RWPE1 (cell line): ENCODE data around the gene EEF2K.

ENCODE experiments used
- CTCF ChIA-PET: fragments of 350-600 bp; sonication (Branson Sonifier 250); formaldehyde crosslinking; extraction: SDS; loops from one replicate; lab custom pipeline; 2021; lab: Yijun Ruan, JAX
- POLR2A ChIA-PET: fragments of 400-600 bp; formaldehyde crosslinking; extraction: SDS; loops from one replicate; lab custom pipeline; 2020; ENCODE audit warnings: antibody characterized with exemption; ENCODE audit not compliant: low non-redundant PET; lab: Yijun Ruan, JAX
- DNase-seq: peaks from one replicate; pipeline ENCODE4 v3.0.0; 2012; ENCODE audit warnings: low spot score
- H3K27ac ChIP-seq: fragments of 450-650 bp; 2 replicates; pipeline ENCODE4 v1.5.1; 2017
- TF ChIP-seq, protein P1 (sequence below): fragments of 450-650 bp; conservative IDR thresholded peaks from 2 replicates; pipeline ENCODE4 v1.5.1; 2017; ENCODE audit warnings: low read depth, mild to moderate bottlenecking

Gene EEF2K

DNA sequence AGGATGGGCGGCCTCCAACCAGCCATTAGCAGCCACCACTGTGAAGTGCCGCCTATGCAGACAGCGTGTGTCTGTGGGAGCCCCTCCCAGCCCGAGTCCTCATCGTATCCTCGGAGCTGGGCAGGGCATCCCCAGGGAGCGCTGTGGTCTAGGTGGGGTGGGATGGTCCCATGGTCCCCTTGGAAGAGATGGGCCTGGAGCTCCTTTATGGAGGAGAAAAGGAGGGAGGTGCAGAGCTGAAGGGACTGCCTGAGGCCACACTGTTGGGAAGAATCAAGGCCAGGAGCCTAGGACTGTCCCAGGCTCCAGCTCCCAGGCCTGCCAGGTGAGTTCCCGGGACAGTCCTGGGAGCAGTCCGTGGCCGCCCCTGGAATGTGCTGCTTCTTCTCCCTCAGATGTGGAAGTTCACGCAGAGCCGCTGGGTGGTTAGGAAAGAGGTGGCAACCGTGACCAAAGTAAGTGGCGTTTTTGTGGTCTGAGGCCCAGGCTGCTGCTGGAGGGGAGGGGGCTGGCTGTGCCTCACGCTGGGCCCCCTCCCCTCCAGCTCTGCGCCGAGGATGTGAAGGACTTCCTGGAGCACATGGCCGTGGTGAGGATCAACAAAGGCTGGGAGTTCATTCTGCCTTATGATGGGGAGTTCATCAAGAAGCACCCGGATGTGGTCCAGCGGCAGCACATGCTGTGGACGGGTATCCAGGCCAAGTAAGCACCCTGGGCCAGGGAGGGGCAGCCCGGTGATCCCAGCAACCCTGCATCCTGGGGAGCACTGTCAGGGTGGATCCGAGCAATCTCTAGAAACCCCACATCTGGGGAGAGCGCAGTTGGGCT is 118.1 kb downstream of the EEF2K start:
- DNase-seq, result no peak
- no peak overlapping the region for H3K27ac ChIP-seq
- TF ChIP-seq, protein P1, sequence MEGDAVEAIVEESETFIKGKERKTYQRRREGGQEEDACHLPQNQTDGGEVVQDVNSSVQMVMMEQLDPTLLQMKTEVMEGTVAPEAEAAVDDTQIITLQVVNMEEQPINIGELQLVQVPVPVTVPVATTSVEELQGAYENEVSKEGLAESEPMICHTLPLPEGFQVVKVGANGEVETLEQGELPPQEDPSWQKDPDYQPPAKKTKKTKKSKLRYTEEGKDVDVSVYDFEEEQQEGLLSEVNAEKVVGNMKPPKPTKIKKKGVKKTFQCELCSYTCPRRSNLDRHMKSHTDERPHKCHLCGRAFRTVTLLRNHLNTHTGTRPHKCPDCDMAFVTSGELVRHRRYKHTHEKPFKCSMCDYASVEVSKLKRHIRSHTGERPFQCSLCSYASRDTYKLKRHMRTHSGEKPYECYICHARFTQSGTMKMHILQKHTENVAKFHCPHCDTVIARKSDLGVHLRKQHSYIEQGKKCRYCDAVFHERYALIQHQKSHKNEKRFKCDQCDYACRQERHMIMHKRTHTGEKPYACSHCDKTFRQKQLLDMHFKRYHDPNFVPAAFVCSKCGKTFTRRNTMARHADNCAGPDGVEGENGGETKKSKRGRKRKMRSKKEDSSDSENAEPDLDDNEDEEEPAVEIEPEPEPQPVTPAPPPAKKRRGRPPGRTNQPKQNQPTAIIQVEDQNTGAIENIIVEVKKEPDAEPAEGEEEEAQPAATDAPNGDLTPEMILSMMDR, result no peak
- CTCF ChIA-PET, result no interaction called here
- POLR2A ChIA-PET, result no interaction called here

DNA sequence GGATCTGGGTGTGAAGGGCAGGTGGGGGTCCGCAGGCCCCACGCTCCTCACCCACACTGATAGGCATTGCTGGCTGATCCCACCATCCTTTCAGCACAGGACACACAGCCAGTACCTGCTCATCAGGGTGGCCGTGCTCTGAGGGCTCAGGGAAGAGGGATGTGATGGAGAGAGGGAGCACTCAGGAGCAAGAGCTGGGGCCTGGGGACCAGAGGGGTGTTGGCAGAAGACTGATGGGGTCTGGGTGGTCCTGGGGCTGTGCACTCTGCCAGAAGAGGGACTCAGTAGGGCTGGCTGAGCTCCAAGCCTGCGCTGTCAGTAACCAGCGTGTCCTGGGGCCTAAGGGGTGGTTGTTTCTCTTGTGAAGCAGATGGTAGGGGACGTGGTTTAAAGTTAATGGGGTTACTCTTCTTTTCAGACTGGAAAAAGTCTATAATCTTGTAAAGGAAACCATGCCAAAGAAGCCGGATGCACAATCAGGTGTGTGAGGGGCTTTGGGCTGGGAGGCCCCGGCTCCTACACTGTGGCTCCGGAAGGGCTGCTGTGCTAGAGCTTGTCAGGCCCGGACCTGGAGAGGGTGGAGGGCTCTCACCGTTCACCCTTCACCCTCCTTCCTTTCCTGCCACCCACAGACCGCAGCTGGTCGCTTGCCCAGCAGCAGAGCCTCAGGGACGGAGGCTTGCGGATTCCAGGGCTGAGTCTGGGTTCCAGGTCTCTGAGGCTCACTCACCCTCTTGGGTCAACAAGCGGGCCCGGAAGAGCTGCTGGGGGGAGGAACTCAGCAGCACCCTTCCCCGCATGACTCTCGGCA is 118.9 kb downstream of the EEF2K start:
- TF ChIP-seq, protein P1, result no peak
- ChIA-PET CTCF (no interaction called here), POLR2A (no interaction called here)
- no peak overlapping the region for H3K27ac ChIP-seq
- no peak for DNase-seq

DNA sequence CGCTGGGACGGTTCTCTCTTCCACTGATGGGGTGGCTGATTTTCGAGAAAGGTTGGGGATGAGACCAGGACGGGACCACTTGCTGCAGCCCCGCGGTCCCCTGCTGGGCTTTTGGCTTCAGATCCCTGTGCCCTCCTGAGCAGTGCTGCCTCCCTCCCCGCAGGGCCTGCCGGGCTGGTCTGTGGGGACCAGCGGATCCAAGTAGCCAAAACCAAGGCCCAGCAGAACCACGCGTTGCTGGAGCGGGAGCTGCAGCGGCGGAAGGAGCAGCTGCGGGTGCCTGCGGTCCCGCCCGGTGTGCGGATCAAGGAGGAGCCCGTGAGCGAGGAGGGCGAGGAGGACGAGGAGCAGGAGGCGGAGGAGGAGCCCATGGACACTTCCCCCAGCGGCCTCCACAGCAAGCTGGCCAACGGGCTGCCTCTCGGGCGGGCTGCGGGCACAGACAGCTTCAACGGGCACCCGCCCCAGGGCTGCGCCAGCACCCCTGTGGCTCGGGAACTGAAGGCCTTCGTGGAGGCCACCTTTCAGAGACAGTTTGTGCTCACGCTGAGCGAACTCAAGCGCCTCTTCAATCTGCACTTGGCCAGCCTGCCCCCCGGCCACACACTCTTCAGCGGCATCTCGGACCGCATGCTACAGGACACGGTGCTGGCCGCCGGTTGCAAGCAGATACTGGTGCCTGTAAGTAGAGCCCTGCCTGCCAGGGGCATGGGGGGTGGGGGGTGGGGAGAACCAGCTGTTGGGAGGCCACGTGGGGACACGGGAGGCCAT is 119.7 kb downstream of the EEF2K start:
- no peak for DNase-seq
- TF ChIP-seq, protein P1, result no peak
- POLR2A ChIA-PET, result no interaction called here
- H3K27ac ChIP-seq, result no peak overlapping the region
- CTCF ChIA-PET, result no interaction called here

DNA sequence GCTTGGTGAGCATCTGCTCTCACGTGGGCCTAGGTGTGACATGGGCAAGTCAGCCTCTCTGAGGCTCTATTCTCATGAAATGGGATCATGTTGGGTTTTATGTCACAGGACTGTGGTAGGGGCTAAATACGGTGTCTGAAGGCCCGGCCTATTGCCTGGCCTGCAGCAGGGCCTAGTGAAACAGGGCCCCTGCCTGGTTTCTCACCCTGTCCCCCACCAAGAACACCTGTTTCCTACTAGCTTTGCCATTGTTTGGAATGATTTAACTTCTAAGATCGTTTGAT is 120.2 kb downstream of the EEF2K start:
- H3K27ac ChIP-seq, result no peak overlapping the region
- ChIA-PET CTCF (interaction anchor here (0.5 kb wide), 1 partner anchor 18 kb away, joined by 3 read pairs; no protein-coding TSS in a partner anchor), POLR2A (no interaction called here)
- TF ChIP-seq, protein P1, result no peak
- no peak for DNase-seq

DNA sequence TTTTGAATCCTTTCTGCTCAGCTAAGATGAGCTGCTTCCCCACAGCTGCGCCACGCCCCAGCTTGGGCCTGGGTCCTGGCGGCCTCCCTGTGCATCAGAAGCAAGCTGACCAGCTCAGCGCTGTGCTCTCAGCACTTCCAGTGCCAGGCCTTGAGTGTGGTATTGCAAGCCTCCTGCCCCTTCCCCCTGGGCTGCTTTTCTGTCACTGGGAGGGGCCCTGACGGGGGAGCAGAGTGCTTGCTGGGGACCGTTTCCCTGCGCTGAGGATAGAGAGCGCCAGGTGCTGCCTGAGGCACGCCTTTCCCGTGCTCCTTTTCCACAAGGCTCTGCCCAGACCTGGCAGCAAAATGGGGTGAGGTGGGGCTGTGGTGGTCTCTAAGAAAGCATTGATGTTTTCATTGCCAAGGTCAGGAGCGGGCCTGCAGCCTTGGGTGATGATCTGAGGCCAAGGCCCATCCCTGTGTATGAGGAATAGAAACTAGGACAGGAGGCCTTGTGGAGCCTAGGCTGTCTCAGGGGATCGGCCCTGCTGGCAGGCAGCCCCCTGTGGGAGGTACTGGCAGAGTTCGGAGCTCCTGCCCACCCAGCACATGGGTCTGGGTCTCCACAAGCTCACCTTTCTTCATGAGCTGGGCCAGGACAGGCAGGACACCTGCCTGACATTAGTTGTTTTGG is 120.8 kb downstream of the EEF2K start:
- peak overlapping the region; percentile 1; the same call in 1 of the 2 replicates for H3K27ac ChIP-seq
- TF ChIP-seq, protein P1, result no peak
- CTCF ChIA-PET, result interaction anchor here (0.5 kb wide), 1 partner anchor 17 kb away, joined by 3 read pairs; no protein-coding TSS in a partner anchor
- no peak for DNase-seq
- POLR2A ChIA-PET, result no interaction called here

DNA sequence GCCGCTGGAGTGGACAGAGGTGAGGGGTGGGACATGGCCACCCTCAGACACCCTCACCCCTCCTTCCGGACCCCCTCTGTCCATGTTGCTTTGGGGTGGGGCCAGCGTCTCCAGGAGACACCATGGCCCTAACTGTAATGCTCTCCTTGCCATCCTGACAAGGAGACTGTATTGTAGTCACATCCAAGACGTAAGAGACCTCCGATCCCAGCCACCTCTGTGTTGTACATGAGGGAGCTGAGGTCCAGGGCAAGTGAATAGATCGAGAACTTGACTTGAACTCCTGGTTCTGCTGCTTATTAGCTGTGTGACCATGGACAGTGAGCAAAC is 121.3 kb downstream of the EEF2K start:
- TF ChIP-seq, protein P1, result no peak
- peak overlapping the region; percentile 1; the same call in 1 of the 2 replicates for H3K27ac ChIP-seq
- POLR2A ChIA-PET, result no interaction called here
- CTCF ChIA-PET, result no interaction called here
- DNase-seq, result no peak
